ENCODE measurements around the gene SLC39A12.

SLC39A12 gene

DNA sequence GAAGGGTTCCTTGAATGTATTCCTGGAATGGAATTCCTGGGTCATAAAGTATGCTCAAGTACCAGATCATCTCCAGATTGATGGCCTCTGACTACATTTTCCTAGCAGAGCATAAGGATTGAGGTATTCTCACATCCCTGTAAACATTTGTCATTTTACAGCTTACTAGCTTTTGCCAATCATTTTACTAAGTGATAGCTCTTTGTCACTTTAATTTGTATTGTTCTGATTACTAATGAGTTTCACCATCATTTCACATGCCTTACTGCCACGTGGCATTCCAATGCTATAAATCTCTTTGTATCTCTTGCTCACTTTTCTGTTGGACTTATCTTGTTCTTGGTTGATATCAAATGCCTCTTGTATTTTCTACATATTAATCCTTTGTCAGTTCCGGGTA, 119.9 kb downstream of the SLC39A12 start:
- TF ChIP-seq, protein P1, sequence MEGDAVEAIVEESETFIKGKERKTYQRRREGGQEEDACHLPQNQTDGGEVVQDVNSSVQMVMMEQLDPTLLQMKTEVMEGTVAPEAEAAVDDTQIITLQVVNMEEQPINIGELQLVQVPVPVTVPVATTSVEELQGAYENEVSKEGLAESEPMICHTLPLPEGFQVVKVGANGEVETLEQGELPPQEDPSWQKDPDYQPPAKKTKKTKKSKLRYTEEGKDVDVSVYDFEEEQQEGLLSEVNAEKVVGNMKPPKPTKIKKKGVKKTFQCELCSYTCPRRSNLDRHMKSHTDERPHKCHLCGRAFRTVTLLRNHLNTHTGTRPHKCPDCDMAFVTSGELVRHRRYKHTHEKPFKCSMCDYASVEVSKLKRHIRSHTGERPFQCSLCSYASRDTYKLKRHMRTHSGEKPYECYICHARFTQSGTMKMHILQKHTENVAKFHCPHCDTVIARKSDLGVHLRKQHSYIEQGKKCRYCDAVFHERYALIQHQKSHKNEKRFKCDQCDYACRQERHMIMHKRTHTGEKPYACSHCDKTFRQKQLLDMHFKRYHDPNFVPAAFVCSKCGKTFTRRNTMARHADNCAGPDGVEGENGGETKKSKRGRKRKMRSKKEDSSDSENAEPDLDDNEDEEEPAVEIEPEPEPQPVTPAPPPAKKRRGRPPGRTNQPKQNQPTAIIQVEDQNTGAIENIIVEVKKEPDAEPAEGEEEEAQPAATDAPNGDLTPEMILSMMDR (IDR thresholded peaks at IDR 0.05): no peak

DNA sequence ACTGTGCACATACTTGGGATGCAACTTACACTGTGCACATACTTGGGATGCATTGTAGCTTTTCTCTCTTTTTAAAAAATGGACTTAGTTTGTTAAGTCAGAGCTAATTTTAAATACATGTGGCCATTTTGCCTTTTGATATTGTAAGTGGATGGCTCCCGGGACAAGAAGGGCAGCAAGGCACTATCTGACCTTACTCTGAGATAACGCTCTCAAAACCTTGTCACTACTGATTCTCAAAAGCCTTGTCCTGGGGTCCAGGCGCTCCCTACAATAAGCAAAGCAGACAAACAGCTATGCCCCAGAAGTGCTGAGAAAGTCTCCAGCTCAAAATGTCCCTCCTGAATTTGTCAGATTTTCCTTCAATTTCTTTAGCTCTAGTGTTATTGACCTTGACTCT, 121.6 kb downstream of the SLC39A12 start:
- TF ChIP-seq, protein P1 (IDR thresholded peaks at IDR 0.05): no peak

GRCh38 chr10:18075881-18076280, 124.2 kb downstream of the SLC39A12 start:
- TF ChIP-seq, protein P1 (IDR thresholded peaks at IDR 0.05): no peak

- TF ChIP-seq, protein P1 (IDR thresholded peaks at IDR 0.05): no peak
Observed at GRCh38 chr10:18079665-18080295, 128.1 kb downstream of the SLC39A12 start.

DNA sequence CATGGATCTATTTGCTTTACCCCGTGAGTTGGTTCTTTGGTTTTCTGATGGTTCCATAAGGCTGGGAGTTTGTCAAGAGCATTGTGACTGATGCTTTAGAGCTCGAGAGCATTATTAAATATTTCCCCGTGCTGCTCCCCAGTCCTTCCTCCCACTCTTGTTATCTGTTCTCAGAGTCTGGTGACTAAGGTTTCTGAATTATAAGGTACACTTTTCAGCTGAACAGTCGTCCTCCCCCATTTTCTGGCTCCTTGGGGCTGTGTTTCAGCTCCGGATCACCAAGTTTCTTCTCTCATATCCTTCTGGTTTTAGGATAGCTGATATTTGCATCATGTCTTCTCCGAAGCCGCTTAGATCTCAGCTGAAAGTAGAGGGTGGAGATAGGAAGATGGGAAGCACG, 130.7 kb downstream of the SLC39A12 start:
- TF ChIP-seq, protein P1 (IDR thresholded peaks at IDR 0.05): no peak

GRCh38 chr10:18085855-18086254, 134.1 kb downstream of the SLC39A12 start:
- TF ChIP-seq, protein P1 (IDR thresholded peaks at IDR 0.05): no peak

DNA sequence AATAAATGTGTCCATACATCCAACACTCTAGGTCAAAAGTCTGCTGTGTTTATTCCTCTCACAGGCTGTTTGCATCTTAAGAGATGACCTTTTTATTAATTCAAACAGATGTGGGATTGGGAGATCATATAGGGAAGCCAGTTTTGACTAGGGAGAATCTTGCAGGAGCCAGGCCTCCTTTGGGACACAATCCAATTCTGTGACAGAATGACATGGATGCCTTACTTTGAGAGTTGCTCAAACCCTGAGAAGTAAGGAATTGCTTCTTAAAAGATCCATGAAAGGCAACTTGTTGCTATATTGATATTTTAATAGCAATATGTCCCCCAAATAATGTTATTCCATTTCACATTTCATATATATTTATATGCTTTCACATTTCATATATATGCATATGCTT, 135.0 kb downstream of the SLC39A12 start:
- TF ChIP-seq, protein P1 (IDR thresholded peaks at IDR 0.05): no peak

GRCh38 chr10:18087355-18087754, 135.6 kb downstream of the SLC39A12 start:
- TF ChIP-seq, protein P1 (IDR thresholded peaks at IDR 0.05): no peak
